HepG2 (cell line): ENCODE measurements around the gene PSG5. TPM values are rescaled to one million over a fixed set of nuclear protein-coding genes. Genes with fewer than 3 reads are reported as not detected.
"Not testable (repeated sequence)": the region's sequence is repeated elsewhere in the genome, so short reads cannot be mapped to it uniquely, and the experiment has no call there.

ENCODE experiments used
- ATAC-seq: fragments of 200-7000 bp; cut with Tn5 transposase; 3 replicates; pipeline ENCODE4 v1.9.1; 2020; ENCODE audit warnings: mild to moderate bottlenecking, moderate library complexity
- BruUV-seq: library from RNA; stranded (reverse); fragments of 400-500 nt; replicated peaks from 2 replicates; lab custom pipeline; 2021; lab: Mats Ljungman, UMichigan
- CTCF ChIA-PET: fragments of 300-600 bp; formaldehyde crosslinking; extraction: SDS; loops from one replicate; lab custom pipeline; 2021; ENCODE audit warnings: low total read pairs, inconsistent platforms, low intra/inter-chr PET ratio; lab: Yijun Ruan, JAX
- POLR2A ChIA-PET: fragments of 350-600 bp; sonication (Branson Sonifier 250); formaldehyde crosslinking; loops from one replicate; lab custom pipeline; 2020; ENCODE audit warnings: antibody characterized with exemption, inconsistent platforms; lab: Yijun Ruan, JAX
- DNase-seq: peaks from one replicate; pipeline ENCODE4 v3.0.0-alpha.2; 2015; ENCODE audit warnings: low spot score
- FAIRE-seq: peaks from 3 replicates; lab custom pipeline; 2011; peaks lifted over from hg19 to GRCh38; lab: Jason Lieb, UNC
- H2AFZ ChIP-seq: one replicate; pipeline ENCODE4 v1.6.1; 2011; ENCODE audit warnings: low read length, inconsistent platforms
- H3K27ac ChIP-seq: fragments of 300-600 bp; 3 replicates; pipeline ENCODE4 v1.8.0; 2011; ENCODE audit warnings: mixed run types, mild to moderate bottlenecking, mixed read lengths, low read length, inconsistent platforms; ENCODE audit not compliant: insufficient read depth; ENCODE audit errors: extremely low read length
- H3K27me3 ChIP-seq, 2 experiments: fragments of 200-600 bp in 1 of 2; 2 replicates in 1 of 2; 3 replicates in 1 of 2; pipeline versions ENCODE4 v1.6.0 to v1.8.0; 2011; ENCODE audit warnings: low read length in 2 of 2, mild to moderate bottlenecking in 2 of 2, moderate library complexity in 2 of 2, inconsistent platforms in 1 of 2; ENCODE audit not compliant: insufficient read depth in 2 of 2, control insufficient read depth in 1 of 2
- H3K36me3 ChIP-seq, 2 experiments: fragments of 200-600 bp in 1 of 2; replicated peaks in 1 of 2; 2 replicates in 1 of 2; 3 replicates in 1 of 2; pipeline versions ENCODE4 v1.5.1 to v1.8.0; 2011; ENCODE audit warnings: low read length in 2 of 2, inconsistent platforms in 1 of 2; ENCODE audit not compliant: insufficient read depth in 2 of 2, control insufficient read depth in 1 of 2
- H3K4me1 ChIP-seq: 2 replicates; pipeline ENCODE4 v1.5.1; 2012; ENCODE audit warnings: low read length, inconsistent platforms; ENCODE audit not compliant: insufficient read depth
- H3K4me2 ChIP-seq: 2 replicates; pipeline ENCODE4 v1.6.0; 2011; ENCODE audit warnings: low read depth, low read length, inconsistent platforms
- H3K4me3 ChIP-seq, 3 experiments: fragments of 200-600 bp in 1 of 3; sonication (generic), shearing (Covaris generic) in 1 of 3; replicated peaks in 1 of 3; 2 replicates each; pipeline ENCODE4 v1.5.1; 2011 to 2016; ENCODE audit warnings: low read length in 3 of 3, inconsistent platforms in 2 of 3, low read depth in 2 of 3, mild to moderate bottlenecking in 2 of 3, control low read depth in 1 of 3, mixed read lengths in 1 of 3; ENCODE audit not compliant: insufficient read depth in 1 of 3
- H3K79me2 ChIP-seq: one replicate; pipeline ENCODE4 v1.6.1; 2011; ENCODE audit warnings: low read length, inconsistent platforms; ENCODE audit not compliant: insufficient read depth
- H3K9ac ChIP-seq: 2 replicates; pipeline ENCODE4 v1.6.0; 2011; ENCODE audit warnings: mild to moderate bottlenecking, low read depth, low read length, inconsistent platforms; ENCODE audit not compliant: insufficient read depth
- H3K9me3 ChIP-seq: 2 replicates; pipeline ENCODE4 v1.5.1; 2012; ENCODE audit warnings: mild to moderate bottlenecking, low read length
- H4K20me1 ChIP-seq: 2 replicates; pipeline ENCODE4 v1.6.0; 2011; ENCODE audit warnings: inconsistent platforms, mild to moderate bottlenecking, low read length, moderate library complexity; ENCODE audit not compliant: insufficient read depth
- GMEB2 ChIP-seq: IDR thresholded peaks from 2 replicates; pipeline ENCODE4 v1.6.1; 2016; ENCODE audit warnings: missing biosample characterization, missing genetic modification reagents, low read depth
- WGBS: methylation state at CpG from one replicate; pipeline ENCODE4 v1.1.6; 2017; ENCODE audit warnings: low lambda C conversion rate; 5-methylcytosine and 5-hydroxymethylcytosine counted together
- in situ Hi-C: cut with HindIII; loops from 2 replicates; pipeline ENCODE4 v1.10.0; 2017; ENCODE audit warnings: low pct_unique_long_range_greater_than_20kb; ENCODE audit not compliant: extremely low pct_ligation_motif_present
- intact Hi-C: fragments of 100-400 bp; cut with micrococcal nuclease; formaldehyde crosslinking; loops from one replicate; pipeline ENCODE4 v1.10.0; 2022; ENCODE audit not compliant: unreplicated experiment
- polyA plus RNA-seq, 8 experiments: library from polyadenylated mRNA; depleted of rRNA in 3 of 8; stranded (reverse) in 7 of 8; unstranded in 1 of 8; fragments of >200 nt; fragmentation: Illumina TruSeq in 4 of 8; extraction: Trizol in 4 of 8; gene quantifications; 2 replicates each; pipeline versions ENCODE4 v1.2.1 to v1.2.3, GENCODE V29; 2011 to 2016; ENCODE audit warnings: low read depth in 4 of 8, missing spikeins in 1 of 8, mixed read lengths in 1 of 8; ENCODE audit not compliant: insufficient read depth in 1 of 8
- total RNA-seq, 5 experiments: library from RNA; depleted of rRNA; stranded (reverse); fragments of >200 nt; fragmentation: Illumina TruSeq; extraction: Trizol; gene quantifications; 2 replicates each; pipeline ENCODE4 v1.2.3, GENCODE V29; 2016; ENCODE audit warnings: low read depth in 1 of 5

Gene PSG5
- total and polyA plus RNA-seq, 2 of the 13 experiments (the other 11 are each of a cell fraction or from before 2014, with no cell fraction given): not detected

- intact Hi-C loops: no loop called here
- Histone ChIP-seq H3K27me3 (no peaks in the 10 kb centered on the region; a peak in 1 of 5 replicates), H3K4me1 (no peaks in the 10 kb centered on the region), H3K27ac (no peak overlapping the region), H3K9me3 (no peaks in the 10 kb centered on the region), H2AFZ (no peak overlapping the region), H3K4me3 (no peak overlapping the region), H3K36me3 (no peaks in the 10 kb centered on the region), H4K20me1 (no peaks in the 10 kb centered on the region), H3K79me2 (no peaks in the 10 kb centered on the region), H3K9ac (no peak overlapping the region), H3K4me2 (no peak overlapping the region)
- ChIA-PET CTCF (no interaction called here), POLR2A (no interaction called here)
- DNase-seq (no peak), ATAC-seq (no peak), FAIRE-seq (no peak)
- WGBS: 15% methylated on average over 5 of the region's 6 CpGs
- in situ Hi-C loops: no loop called here
- TF ChIP-seq GMEB2 (CRISPR knock-in tag): no peak
- BruUV-seq: no TSS peak
Observed at GRCh38 chr19:43132696-43133095, 53.6 kb downstream of the PSG5 start.

- intact Hi-C loops, H3K27me3 ChIP-seq, H3K27ac ChIP-seq, H2AFZ ChIP-seq, DNase-seq, POLR2A ChIA-PET, CTCF ChIA-PET, FAIRE-seq, BruUV-seq, H4K20me1 ChIP-seq, ATAC-seq, H3K36me3 ChIP-seq, in situ Hi-C loops, H3K4me2 ChIP-seq, H3K9me3 ChIP-seq, H3K9ac ChIP-seq, H3K4me3 ChIP-seq, H3K4me1 ChIP-seq, H3K79me2 ChIP-seq: not testable (repeated sequence)
- whole genome bisulfite sequencing: 0% methylated on average over 8 of the region's 8 CpGs
Observed at GRCh38 chr19:43131281-43131842, 55.0 kb downstream of the PSG5 start.

GRCh38 chr19:43129197-43129596 is 57.1 kb downstream of the PSG5 start:
- H3K9ac ChIP-seq, H3K36me3 ChIP-seq, H3K27me3 ChIP-seq, CTCF ChIA-PET, H3K27ac ChIP-seq, H3K79me2 ChIP-seq, H2AFZ ChIP-seq, DNase-seq, ATAC-seq, H3K9me3 ChIP-seq, FAIRE-seq, H3K4me2 ChIP-seq, POLR2A ChIA-PET, H3K4me1 ChIP-seq, BruUV-seq, intact Hi-C loops, H4K20me1 ChIP-seq, H3K4me3 ChIP-seq, in situ Hi-C loops: not testable (repeated sequence)
- WGBS: 41% methylated on average over 7 of the region's 7 CpGs

GRCh38 chr19:43127336-43127735 is 59.0 kb downstream of the PSG5 start:
- CTCF ChIA-PET, H3K4me2 ChIP-seq, H3K27me3 ChIP-seq, intact Hi-C loops, DNase-seq, H3K79me2 ChIP-seq, BruUV-seq, H4K20me1 ChIP-seq, H3K4me1 ChIP-seq, POLR2A ChIA-PET, H3K4me3 ChIP-seq, in situ Hi-C loops, FAIRE-seq, H3K9ac ChIP-seq, H3K27ac ChIP-seq, ATAC-seq, H3K9me3 ChIP-seq, H3K36me3 ChIP-seq, H2AFZ ChIP-seq: not testable (repeated sequence)
- WGBS: 1% methylated on average over 3 of the region's 3 CpGs
